Lung (tissue), 12 donors: Measurements from ENCODE around the gene ERICH2. TPM values are rescaled to one million over a fixed set of nuclear protein-coding genes. Genes with fewer than 3 reads are reported as not detected.
A peak's percentile ranks its signal among the peaks of the same experiment; 100 is the strongest.

Source experiments
- ATAC-seq: fragments of 200-7000 bp; cut with Tn5 transposase; one replicate; pipeline ENCODE4 v1.9.1; 2020; ENCODE audit warnings: moderate number of reproducible peaks; ENCODE audit not compliant: insufficient read depth, low FRiP score
- DNase-seq, 3 donors: peaks; one replicate each; pipeline ENCODE4 v3.0.0-alpha.2; 2013 to 2017
- H3K27ac ChIP-seq, 2 donors: one replicate each; pipeline ENCODE4 v1.5.1; 2013; ENCODE audit warnings: mild to moderate bottlenecking in 2 of 2, moderate library complexity in 2 of 2, control low read depth in 1 of 2, inconsistent platforms in 1 of 2, low read depth in 1 of 2, low read length in 1 of 2
- H3K27me3 ChIP-seq, 3 donors: one replicate each; pipeline ENCODE4 v1.5.1; 2013; ENCODE audit warnings: low read length in 2 of 3; ENCODE audit not compliant: control insufficient read depth in 3 of 3, insufficient read depth in 3 of 3
- H3K36me3 ChIP-seq, 4 donors: one replicate each; pipeline ENCODE4 v1.5.1; 2013; ENCODE audit warnings: low read length in 4 of 4, mild to moderate bottlenecking in 1 of 4, moderate library complexity in 1 of 4; ENCODE audit not compliant: control insufficient read depth in 4 of 4, insufficient read depth in 4 of 4
- H3K4me1 ChIP-seq, 5 donors: one replicate each; pipeline ENCODE4 v1.5.1; 2013; ENCODE audit warnings: low read length in 5 of 5, mild to moderate bottlenecking in 2 of 5, moderate library complexity in 1 of 5; ENCODE audit not compliant: control insufficient read depth in 5 of 5, insufficient read depth in 5 of 5
- H3K4me3 ChIP-seq: one replicate; pipeline ENCODE4 v1.5.1; 2013; ENCODE audit warnings: mild to moderate bottlenecking, control low read depth, moderate library complexity
- H3K9ac ChIP-seq, 2 donors: one replicate each; pipeline ENCODE4 v1.5.1; 2013; ENCODE audit warnings: low read length in 2 of 2, control low read depth in 1 of 2; ENCODE audit not compliant: insufficient read depth in 1 of 2
- H3K9me3 ChIP-seq, 4 donors: one replicate each; pipeline ENCODE4 v1.5.1; 2013; ENCODE audit warnings: low read length in 3 of 4, mild to moderate bottlenecking in 1 of 4, moderate library complexity in 1 of 4; ENCODE audit not compliant: control insufficient read depth in 4 of 4, insufficient read depth in 3 of 4
- CTCF ChIP-seq: IDR thresholded peaks from 2 replicates; pipeline ENCODE4 v1.5.1; 2012; ENCODE audit warnings: mild to moderate bottlenecking; ENCODE audit errors: control extremely low read depth, extremely low read depth
- WGBS, 2 donors: extraction: QIAGEN DNeasy Blood & Tissue Kit; methylation state at CpG; one replicate each; pipeline ENCODE4 v1.1.7; 2013; 5-methylcytosine and 5-hydroxymethylcytosine counted together
- polyA plus RNA-seq, 2 donors: library from polyadenylated mRNA; stranded (reverse); fragments of 200-250 nt; gene quantifications; one replicate each; pipeline ENCODE4 v1.2.1, GENCODE V29; 2013
- total RNA-seq, 2 donors: library from RNA; depleted of rRNA in 1 of 2; stranded (reverse); fragments of >200 nt in 1 of 2; gene quantifications; one replicate each; pipeline ENCODE4 v1.2.1, GENCODE V29; 2014 to 2021
- donor health status: control.
- donor health status: control.
- donor health status: Bipolar disorder and iron deficiency.
- donor health status: healthy.
- donor health status: DM: yes; HTN: yes; CAD: no.

ERICH2 gene
- total and polyA plus RNA-seq, 4 donors = 4.6 to 34.9 (median 11.3) TPM

GRCh38 chr2:170815311-170815710 lies 45.1 kb downstream of the ERICH2 start:
- no peaks in the 10 kb centered on the region for H3K36me3 ChIP-seq
- ATAC-seq (no peak), DNase-seq (no peak)
- WGBS, 2 donors = 4 to 5% methylated on average over 19 of the region's 19 CpGs
- H3K9ac ChIP-seq = no peak overlapping the region
- TF ChIP-seq CTCF = no peak
- H3K4me3 ChIP-seq = no peak overlapping the region
- no peaks in the 10 kb centered on the region for H3K9me3 ChIP-seq
- no peak overlapping the region for H3K27ac ChIP-seq
- H3K27me3 ChIP-seq = peaks cover 5 to 75% (median 65%) of the 10 kb centered on the region in 3 donors
- peaks cover 0 to 24% (median 20%) of the 10 kb centered on the region in 5 donors for H3K4me1 ChIP-seq

GRCh38 chr2:170815746-170816503 lies 45.7 kb downstream of the ERICH2 start:
- TF ChIP-seq CTCF = peak; percentile 43
- peaks cover 0 to 28% (median 20%) of the 10 kb centered on the region in 5 donors for H3K4me1 ChIP-seq
- 1 to 2% methylated on average over 51 to 52 of the region's 52 CpGs for WGBS, 2 donors
- no peak overlapping the region for H3K4me3 ChIP-seq
- DNase-seq (peak; percentile 74 to 79 (median 77)), ATAC-seq (peak; percentile 56)
- no peak overlapping the region for H3K9ac ChIP-seq
- peaks cover 0 to under 1% (median 0%) of the 10 kb centered on the region in 4 donors for H3K9me3 ChIP-seq
- no peaks in the 10 kb centered on the region for H3K36me3 ChIP-seq
- peaks cover 5 to 81% (median 71%) of the 10 kb centered on the region in 3 donors for H3K27me3 ChIP-seq
- no peak overlapping the region for H3K27ac ChIP-seq

GRCh38 chr2:170816504-170817092 lies 46.4 kb downstream of the ERICH2 start, which contains the start of gene GAD1:
TSS of gene GAD1 (plus strand) at chr2:170816887. CDS start at chr2:170818592, 1,705 bp downstream.
- Histone ChIP-seq H3K4me3 (peak within 1 kb of the TSS; percentile 29), H3K9ac (no peak within 1 kb of the TSS), H3K36me3 (no peaks in the 10 kb centered on the region), H3K9me3 (peaks cover 0 to 3% (median 0%) of the 10 kb centered on the region in 4 donors), H3K27me3 (peaks cover 8 to 88% (median 78%) of the 10 kb centered on the region in 3 donors), H3K27ac (no peak within 1 kb of the TSS), H3K4me1 (peaks cover 0 to 34% (median 20%) of the 10 kb centered on the region in 5 donors)
- WGBS, 2 donors = 0 to 1% methylated on average over 46 to 49 of the region's 49 CpGs
- ATAC-seq (peak; percentile 75), DNase-seq (peak; percentile 64 to 71 (median 69))
- no peak for TF ChIP-seq CTCF
